GM12878 (cell line): Measurements from ENCODE around the gene CNOT10. TPM values are rescaled to one million over a fixed set of nuclear protein-coding genes. Genes with fewer than 3 reads are reported as not detected.

Experiments used
- ATAC-seq: fragments of 200-7000 bp; cut with Tn5 transposase; 3 replicates; pipeline ENCODE4 v1.9.1; 2020; ENCODE audit warnings: mild to moderate bottlenecking, moderate library complexity
- BruUV-seq: library from RNA; stranded (reverse); fragments of 400-500 nt; replicated peaks from 2 replicates; lab custom pipeline; 2021; lab: Mats Ljungman, UMichigan
- CTCF ChIA-PET: fragments of 300-600 bp; sonication (Branson Sonifier 250); formaldehyde crosslinking; extraction: SDS; loops from one replicate; lab custom pipeline; 2021; ENCODE audit warnings: inconsistent platforms; lab: Yijun Ruan, JAX
- POLR2A ChIA-PET: fragments of 350-600 bp; formaldehyde crosslinking; extraction: SDS; loops from one replicate; lab custom pipeline; 2021; ENCODE audit warnings: inconsistent platforms; lab: Charles Lee
- RAD21 ChIA-PET: fragments of 300-600 bp; sonication (Branson Sonifier 250); formaldehyde crosslinking; loops from one replicate; lab custom pipeline; 2023; ENCODE audit warnings: antibody characterized with exemption; ENCODE audit not compliant: unreplicated experiment; lab: Charles Lee
- SMC1A ChIA-PET: fragments of 300-600 bp; sonication (Branson Sonifier 250); formaldehyde crosslinking; loops from one replicate; lab custom pipeline; 2023; ENCODE audit not compliant: unreplicated experiment, uncharacterized antibody; lab: Charles Lee
- DNase-seq: peaks from one replicate; pipeline ENCODE4 v3.0.0-alpha.2; 2011; ENCODE audit warnings: low read depth, low spot score
- FAIRE-seq: peaks from 3 replicates; lab custom pipeline; 2011; peaks lifted over from hg19 to GRCh38; lab: Jason Lieb, UNC
- H2AFZ ChIP-seq: 2 replicates; pipeline ENCODE4 v1.6.0; 2011; ENCODE audit warnings: low read depth, low read length, control low read depth; ENCODE audit not compliant: control insufficient read depth
- H3K27ac ChIP-seq: 2 replicates; pipeline ENCODE4 v1.5.1; 2011; ENCODE audit warnings: control low read depth; ENCODE audit not compliant: control insufficient read depth, insufficient read depth
- H3K27me3 ChIP-seq, 2 experiments: replicated peaks in 1 of 2; 2 replicates each; pipeline versions ENCODE4 v1.6.0 to v1.6.1; 2011; ENCODE audit warnings: low read length in 1 of 2; ENCODE audit not compliant: control insufficient read depth in 2 of 2, insufficient read depth in 2 of 2
- H3K36me3 ChIP-seq, 2 experiments: 2 replicates each; pipeline ENCODE4 v1.5.1; 2011; ENCODE audit warnings: low read length in 1 of 2; ENCODE audit not compliant: control insufficient read depth in 2 of 2, insufficient read depth in 2 of 2
- H3K4me1 ChIP-seq: 2 replicates; pipeline ENCODE4 v1.6.1; 2011; ENCODE audit warnings: mild to moderate bottlenecking, low read length, moderate library complexity, mixed read lengths; ENCODE audit not compliant: control insufficient read depth, insufficient read depth
- H3K4me2 ChIP-seq: 2 replicates; pipeline ENCODE4 v1.6.0; 2011; ENCODE audit warnings: control low read depth; ENCODE audit not compliant: control insufficient read depth, insufficient read depth
- H3K4me3 ChIP-seq: fragments of 200-600 bp; sonication (generic); 2 replicates; pipeline ENCODE4 v1.5.1; 2016
- H3K79me2 ChIP-seq: 2 replicates; pipeline ENCODE4 v1.6.0; 2011; ENCODE audit warnings: low read length; ENCODE audit not compliant: control insufficient read depth, insufficient read depth
- H3K9ac ChIP-seq: 2 replicates; pipeline ENCODE4 v1.8.0; 2011; ENCODE audit warnings: low read length, control low read depth, mixed read lengths; ENCODE audit not compliant: control insufficient read depth, insufficient read depth
- H3K9me3 ChIP-seq: replicated peaks from 3 replicates; pipeline ENCODE4 v1.5.1; 2011; ENCODE audit warnings: mild to moderate bottlenecking, low read length; ENCODE audit not compliant: control insufficient read depth, insufficient read depth
- H4K20me1 ChIP-seq: 2 replicates; pipeline ENCODE4 v1.6.0; 2011; ENCODE audit not compliant: control insufficient read depth, insufficient read depth
- BHLHE40 ChIP-seq, 2 experiments: fragments of 450-650 bp in 1 of 2; IDR thresholded peaks; 2 replicates each; pipeline ENCODE4 v1.6.1; 2011 to 2017; ENCODE audit warnings: low read depth in 2 of 2, borderline replicate concordance in 1 of 2, improper control_type of control experiment in 1 of 2, low read length in 1 of 2, mild to moderate bottlenecking in 1 of 2
- CHD2 ChIP-seq: IDR thresholded peaks from 2 replicates; pipeline ENCODE4 v1.6.1; 2011; ENCODE audit warnings: low read depth, low read length, improper control_type of control experiment, borderline replicate concordance
- EP300 ChIP-seq, 2 experiments: fragments of 150-350 bp in 1 of 2; IDR thresholded peaks; 2 replicates each; pipeline ENCODE4 v1.6.1; 2011 to 2012; ENCODE audit warnings: low read depth in 2 of 2, low read length in 2 of 2, borderline replicate concordance in 1 of 2, improper control_type of control experiment in 1 of 2, inconsistent platforms in 1 of 2; ENCODE audit not compliant: control insufficient read depth in 1 of 2
- FOXM1 ChIP-seq: IDR thresholded peaks from 2 replicates; pipeline ENCODE4 v1.6.1; 2012; ENCODE audit warnings: low read depth, mild to moderate bottlenecking, inconsistent platforms, low read length, moderate library complexity
- GABPA ChIP-seq: IDR thresholded peaks from 2 replicates; pipeline ENCODE4 v1.6.1; 2014; ENCODE audit warnings: antibody characterized with exemption, low read depth, mild to moderate bottlenecking, inconsistent platforms
- NR2F1 ChIP-seq: fragments of 450-650 bp; conservative IDR thresholded peaks from 2 replicates; pipeline ENCODE4 v1.6.1; 2017; ENCODE audit warnings: mild to moderate bottlenecking
- PBX3 ChIP-seq: IDR thresholded peaks from 2 replicates; pipeline ENCODE4 v1.6.1; 2011; ENCODE audit warnings: mild to moderate bottlenecking, low read depth, low read length, moderate library complexity; ENCODE audit not compliant: insufficient replicate concordance
- PML ChIP-seq: IDR thresholded peaks from 2 replicates; pipeline ENCODE4 v1.6.1; 2012; ENCODE audit warnings: low read length, inconsistent platforms
- RELB ChIP-seq: fragments of 450-650 bp; IDR thresholded peaks from 2 replicates; pipeline ENCODE4 v1.6.1; 2017; ENCODE audit warnings: low read depth, mild to moderate bottlenecking, moderate library complexity
- REST ChIP-seq: IDR thresholded peaks from 2 replicates; pipeline ENCODE4 v1.6.1; 2012; ENCODE audit warnings: mild to moderate bottlenecking, low read depth, low read length
- WRNIP1 ChIP-seq: IDR thresholded peaks from 2 replicates; pipeline ENCODE4 v1.6.1; 2011; ENCODE audit warnings: low read depth, low read length, improper control_type of control experiment, borderline replicate concordance
- ZNF384 ChIP-seq: IDR thresholded peaks from 2 replicates; pipeline ENCODE4 v1.6.1; 2012; ENCODE audit warnings: low read depth, mild to moderate bottlenecking, low read length, improper control_type of control experiment, borderline replicate concordance
- WGBS: methylation state at CpG from one replicate; pipeline ENCODE4 v1.1.6; 2016; ENCODE audit warnings: low lambda C conversion rate; ENCODE audit not compliant: insufficient replicate concordance, insufficient coverage; ENCODE audit errors: missing lambda C conversion rate; 5-methylcytosine and 5-hydroxymethylcytosine counted together
- in situ Hi-C: fragments of 300-500 bp; cut with MboI; formaldehyde crosslinking; loops from 9 replicates; pipeline ENCODE4 v1.14.3; 2018; ENCODE audit warnings: mixed read lengths
- intact Hi-C: fragments of 100-400 bp; cut with micrococcal nuclease; formaldehyde crosslinking; loops from one replicate; pipeline ENCODE4 v1.14.2; 2022; ENCODE audit not compliant: unreplicated experiment
- polyA plus RNA-seq, 11 experiments: library from polyadenylated mRNA; depleted of rRNA in 4 of 11; unstranded in 6 of 11; stranded (reverse) in 5 of 11; fragments of >200 nt; fragmentation: Nextera tagmentation in 4 of 11; fragmentation: Illumina TruSeq in 1 of 11; extraction: Ambion mirVana in 4 of 11; extraction: Trizol in 1 of 11; gene quantifications; 1 replicate in 1 of 11; 2 replicates in 10 of 11; pipeline versions ENCODE4 v1.2.1 to v1.2.3, GENCODE V29; 2011 to 2016; ENCODE audit warnings: inconsistent platforms in 2 of 11, missing spikeins in 2 of 11, low read depth in 1 of 11
- total RNA-seq, 4 experiments: library from RNA; depleted of rRNA in 3 of 4; stranded (reverse); fragments of >200 nt in 3 of 4; fragmentation: Illumina TruSeq in 1 of 4; extraction: Trizol in 1 of 4; gene quantifications; 2 replicates each; pipeline versions ENCODE4 v1.2.1 to v1.2.3, GENCODE V29; 2013 to 2021

Gene CNOT10
- total and polyA plus RNA-seq, 10 of the 15 experiments (the other 5 are each of a cell fraction or from before 2014, with no cell fraction given), result 18.2 to 51.9 (median 45.5) TPM

- Histone ChIP-seq H3K27me3 (peaks cover 15 to 19% of the 10 kb centered on the region in 2 experiments), H3K9me3 (no peaks in the 10 kb centered on the region), H3K4me1 (no peaks in the 10 kb centered on the region), H3K4me2 (no peak overlapping the region), H3K36me3 (no peaks in the 10 kb centered on the region), H3K9ac (no peak overlapping the region), H3K4me3 (no peak overlapping the region), H2AFZ (no peak overlapping the region), H3K79me2 (no peaks in the 10 kb centered on the region), H3K27ac (no peak overlapping the region), H4K20me1 (no peaks in the 10 kb centered on the region)
- intact Hi-C loops (no loop called here), in situ Hi-C loops (no loop called here)
- ChIA-PET POLR2A (no interaction called here), RAD21 (interaction anchor here (1.0 kb wide), 1 partner anchor 62 kb away, joined by 4 read pairs; no protein-coding TSS in a partner anchor), SMC1A (interaction anchor here (1.0 to 1.5 kb wide), 6 partner anchors 10 to 112 kb away, joined by 3 to 4 read pairs (median 3); no protein-coding TSS in a partner anchor), CTCF (interaction anchor here (0.9 to 1.4 kb wide), 7 partner anchors 13 to 87 kb away, joined by 3 to 5 read pairs (median 4); no protein-coding TSS in a partner anchor)
- FAIRE-seq (no peak), ATAC-seq (no peak), DNase-seq (no peak)
- no TSS peak for BruUV-seq
- 34% methylated on average over 12 of the region's 12 CpGs for WGBS
- TF ChIP-seq FOXM1 (no peak), PBX3 (no peak), NR2F1 (no peak), CHD2 (no peak), RELB (no peak), BHLHE40 (IDR thresholded peaks at IDR 0.05; ENCODE audit: borderline replicate concordance in 1 of 2, low read depth in 2 of 2, low read length in 1 of 2) (no peak), EP300 (IDR thresholded peaks at IDR 0.05; ENCODE audit: borderline replicate concordance in 1 of 2, control insufficient read depth in 1 of 2, low read depth in 2 of 2, low read length in 2 of 2) (no peak), ZNF384 (no peak), GABPA (no peak), PML (no peak), REST (no peak), WRNIP1 (no peak)
Observed at GRCh38 chr3:32820971-32821685, 136.1 kb downstream of the CNOT10 start.
